GM18507 (cell line): ENCODE results near the gene UQCRC2.
"Not testable (repeated sequence)": the region's sequence is repeated elsewhere in the genome, so short reads cannot be mapped to it uniquely, and the experiment has no call there.

Experiments used
- DNase-seq: peaks from one replicate; pipeline ENCODE4 v3.0.0; 2011; ENCODE audit warnings: low read depth; ENCODE audit not compliant: insufficient read length; ENCODE audit errors: extremely low spot score
- FAIRE-seq: peaks from 2 replicates; lab custom pipeline; 2011; peaks lifted over from hg19 to GRCh38; lab: Jason Lieb, UNC

The UQCRC2 gene

DNA sequence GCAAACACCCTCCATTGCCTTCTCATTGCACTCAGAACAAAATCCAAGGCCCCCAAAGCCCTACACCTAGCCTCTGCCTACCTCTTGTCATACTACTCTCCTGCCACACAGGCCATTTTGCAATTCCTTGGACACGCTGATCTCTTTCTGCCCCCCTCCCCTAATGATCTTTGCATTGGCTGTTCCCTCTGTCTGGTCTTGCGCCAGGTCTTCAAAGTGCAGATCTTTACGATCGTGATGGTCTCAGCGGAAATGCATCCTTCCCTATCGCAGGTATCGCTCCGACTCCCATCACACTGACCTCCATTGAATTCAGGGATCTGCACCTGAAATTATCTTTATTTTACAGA, 54.0 kb downstream of the UQCRC2 start:
- DNase-seq: no peak
- no peak for FAIRE-seq

DNA sequence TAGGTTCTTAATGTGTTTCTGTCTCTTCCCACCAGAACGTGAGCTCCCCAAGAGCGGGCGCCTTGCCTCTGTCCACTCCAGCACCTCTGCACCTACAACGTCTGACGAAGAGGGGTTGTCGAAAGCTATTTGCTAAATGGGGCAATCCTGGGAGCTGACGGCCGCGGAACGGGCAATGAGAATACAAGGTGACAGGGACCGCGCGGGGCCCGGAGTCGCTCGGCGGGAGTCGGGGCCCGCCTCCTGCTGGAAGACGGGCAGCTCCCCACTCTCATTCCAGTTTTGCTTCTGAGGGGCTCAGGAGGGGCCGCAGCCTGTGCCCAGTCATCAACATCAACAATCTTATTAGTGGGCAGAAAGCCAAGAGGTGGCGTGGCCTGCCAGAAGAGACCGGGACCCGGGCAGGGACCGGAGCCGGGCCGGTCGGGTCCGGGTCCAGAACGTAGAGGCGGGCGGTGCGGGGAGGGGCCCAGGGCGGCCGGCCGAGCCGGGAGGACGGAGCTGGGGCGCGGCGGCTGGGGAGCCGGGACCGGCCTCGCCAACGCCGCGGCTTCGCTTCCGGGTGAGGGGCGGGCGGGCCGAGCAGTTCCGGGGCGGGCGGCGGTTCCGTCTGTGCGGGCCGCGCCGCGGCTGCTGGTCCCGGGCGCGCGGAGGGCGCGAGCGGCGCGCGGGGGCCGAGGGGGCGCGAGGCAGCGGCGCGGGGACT, 54.5 kb downstream of the UQCRC2 start, which contains the start of gene MOSMO:
Gene MOSMO, plus strand, starts transcription at position 603 of the 706 bp plus-strand sequence. CDS start 191 bp downstream, outside the sequence.
- FAIRE-seq: no peak
- peak; percentile 76 for DNase-seq

DNA sequence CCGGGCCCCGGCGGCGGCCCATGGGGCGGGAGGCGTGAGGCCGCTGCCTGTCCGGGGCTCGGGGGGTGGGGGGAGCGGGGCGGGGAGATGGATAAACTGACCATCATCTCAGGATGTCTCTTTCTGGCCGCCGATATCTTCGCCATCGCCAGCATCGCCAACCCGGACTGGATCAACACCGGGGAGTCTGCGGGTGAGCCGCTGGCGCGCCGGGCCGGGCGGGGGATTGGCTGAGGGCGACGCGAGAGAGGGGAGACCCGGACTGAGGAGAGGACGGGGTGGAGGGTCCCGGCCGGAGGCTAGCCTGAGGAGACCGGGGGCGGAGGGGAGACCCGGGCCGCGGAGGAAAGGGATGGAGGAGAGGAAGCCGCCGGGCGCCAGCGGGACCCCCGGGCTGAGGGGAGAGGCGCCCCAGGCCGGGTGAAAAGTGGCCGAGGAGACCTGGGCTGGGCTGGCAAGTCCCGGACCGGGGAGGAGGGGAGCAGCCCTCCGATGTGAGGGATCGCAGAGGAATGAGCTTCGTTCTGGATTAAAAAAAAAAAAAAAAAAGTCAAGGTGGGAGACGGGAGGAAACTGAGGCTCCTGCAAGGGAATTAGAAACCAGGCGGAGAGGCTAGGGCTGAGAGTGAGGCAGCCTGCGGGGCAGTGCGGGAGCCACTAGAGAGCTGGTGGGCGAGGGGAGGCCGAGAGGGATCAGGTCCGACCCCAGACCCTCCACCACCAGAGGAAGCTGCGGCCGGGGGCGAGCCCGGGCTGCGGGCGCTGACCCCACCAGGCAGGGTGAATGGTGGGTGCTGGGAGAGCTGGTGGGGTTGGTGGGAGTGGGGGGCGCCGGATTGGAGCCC, 55.3 kb downstream of the UQCRC2 start:
- DNase-seq (no peak), FAIRE-seq (no peak)

DNA sequence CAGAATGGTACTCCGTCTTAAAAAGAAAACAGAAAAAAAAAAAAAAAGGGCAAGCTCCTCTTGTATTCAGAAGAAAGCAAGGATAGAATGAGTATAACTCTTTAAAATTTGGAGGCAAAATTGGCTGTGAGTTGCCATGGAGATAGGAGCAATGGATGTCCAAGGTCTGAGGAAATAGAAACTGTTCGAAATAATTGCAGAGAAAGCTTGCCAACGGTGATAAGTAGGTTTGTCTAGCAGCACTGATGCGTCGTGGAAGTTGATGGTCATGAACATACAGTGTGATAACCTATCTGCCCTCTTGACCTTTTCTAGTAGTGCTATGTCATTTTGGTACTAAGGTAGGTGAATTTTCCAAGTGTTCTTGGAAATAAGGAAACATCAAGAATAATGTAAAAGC, 57.7 kb downstream of the UQCRC2 start:
- FAIRE-seq (no peak), DNase-seq (no peak)

DNA sequence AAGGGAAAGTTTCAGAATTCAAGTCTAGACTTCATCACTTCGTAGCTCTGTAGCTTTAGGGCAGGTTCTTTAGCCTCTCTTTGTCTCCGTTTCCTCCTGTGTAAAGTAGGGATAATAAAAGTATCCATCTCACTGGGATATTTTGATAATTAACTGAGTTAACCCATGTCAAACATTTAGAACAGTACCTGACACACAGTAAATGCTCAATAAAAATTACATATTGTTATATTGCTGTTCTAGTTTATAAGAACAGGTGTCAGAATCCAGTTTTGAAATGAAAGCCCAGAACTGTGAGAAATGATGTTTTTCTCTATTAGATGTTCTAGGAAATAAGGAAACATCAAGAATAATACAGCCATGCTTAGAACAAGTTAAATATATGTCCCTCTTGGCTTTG, 59.1 kb downstream of the UQCRC2 start:
- no peak for DNase-seq
- no peak for FAIRE-seq

DNA sequence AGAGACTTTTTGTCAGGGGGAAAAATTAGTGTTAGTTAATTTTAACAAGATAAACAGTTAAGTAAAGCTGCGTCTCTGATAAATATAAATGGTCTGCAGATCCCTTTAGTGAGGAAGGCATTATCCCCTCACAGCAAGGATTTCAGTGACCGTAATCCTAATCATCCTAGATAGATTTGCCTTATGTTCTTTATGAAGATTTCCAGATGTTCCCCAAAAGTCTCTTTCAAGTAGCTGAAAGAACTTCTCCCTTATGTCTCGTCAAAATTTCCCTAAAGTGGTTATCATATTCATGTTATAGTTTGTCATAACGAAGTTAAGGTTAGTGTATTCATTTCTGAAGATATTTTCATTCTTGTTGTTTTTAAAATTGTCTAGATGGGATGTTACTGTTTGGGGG, 60.3 kb downstream of the UQCRC2 start:
- FAIRE-seq (no peak), DNase-seq (no peak)

DNA sequence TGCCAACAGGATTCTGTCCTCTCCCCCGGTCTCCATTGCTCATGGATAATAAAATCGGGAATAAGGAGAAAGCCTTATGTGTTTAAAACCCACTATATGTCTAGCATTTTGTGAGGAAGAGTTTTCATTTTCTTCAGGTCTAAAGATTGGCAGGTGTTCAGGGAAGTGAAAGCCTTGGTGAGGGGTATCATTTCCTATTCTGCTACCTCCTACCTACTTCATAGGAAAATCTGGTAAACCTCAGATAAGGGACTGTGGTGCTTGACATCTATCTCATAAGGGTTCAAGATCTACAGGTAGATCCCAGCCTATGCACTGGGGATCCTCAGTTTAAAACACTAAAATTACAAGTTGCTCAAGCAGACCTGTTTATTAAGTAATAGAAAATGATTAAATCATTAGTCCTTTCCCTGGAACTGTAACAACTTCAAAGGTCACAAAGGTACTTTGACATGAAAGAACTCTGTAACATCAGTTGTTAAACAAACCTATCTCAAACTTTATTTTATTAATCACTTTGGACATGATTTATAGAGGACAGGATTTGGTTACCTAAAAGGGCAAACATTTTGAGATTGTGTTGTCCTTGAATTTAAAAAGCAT, 61.2 kb downstream of the UQCRC2 start:
- peak; percentile 77 for FAIRE-seq
- no peak for DNase-seq

DNA sequence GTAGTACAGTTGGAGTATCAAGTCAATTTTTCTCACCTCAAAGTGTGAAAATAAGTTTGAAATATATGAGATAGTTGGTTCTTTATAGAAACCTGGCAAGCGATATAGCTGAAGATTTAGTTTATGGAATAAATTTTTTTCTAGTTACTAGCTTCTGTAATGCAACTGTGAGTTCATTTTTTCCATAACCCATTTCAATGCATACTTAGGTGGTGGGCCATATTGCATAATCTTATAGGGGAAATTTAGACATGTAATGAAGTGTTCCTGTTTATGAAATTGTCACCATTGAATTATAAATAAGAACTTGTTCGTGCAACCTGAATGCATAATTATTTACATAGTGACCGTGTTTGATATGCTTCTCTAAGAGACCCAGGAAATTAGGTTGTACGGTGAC, 63.8 kb downstream of the UQCRC2 start:
- FAIRE-seq (no peak), DNase-seq (no peak)

DNA sequence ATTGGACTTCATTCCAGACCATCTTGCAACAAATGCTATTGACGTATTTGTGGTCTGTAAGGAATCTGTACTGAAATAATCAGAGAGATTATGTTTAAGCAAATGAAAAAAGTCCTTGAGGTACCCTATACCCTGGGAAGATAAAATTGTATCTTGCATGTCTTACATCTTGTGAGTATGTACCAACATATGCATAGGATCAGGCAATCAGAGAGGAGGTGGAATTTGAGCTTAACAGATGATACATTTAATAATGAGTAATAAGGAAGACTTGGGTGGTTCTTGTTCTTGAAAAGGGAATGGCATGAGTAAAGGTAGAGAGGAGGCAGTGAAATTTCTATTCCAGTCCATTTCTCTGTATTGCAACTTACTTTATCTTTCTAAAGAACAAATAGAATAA, 65.4 kb downstream of the UQCRC2 start:
- FAIRE-seq (no peak), DNase-seq (no peak)

DNA sequence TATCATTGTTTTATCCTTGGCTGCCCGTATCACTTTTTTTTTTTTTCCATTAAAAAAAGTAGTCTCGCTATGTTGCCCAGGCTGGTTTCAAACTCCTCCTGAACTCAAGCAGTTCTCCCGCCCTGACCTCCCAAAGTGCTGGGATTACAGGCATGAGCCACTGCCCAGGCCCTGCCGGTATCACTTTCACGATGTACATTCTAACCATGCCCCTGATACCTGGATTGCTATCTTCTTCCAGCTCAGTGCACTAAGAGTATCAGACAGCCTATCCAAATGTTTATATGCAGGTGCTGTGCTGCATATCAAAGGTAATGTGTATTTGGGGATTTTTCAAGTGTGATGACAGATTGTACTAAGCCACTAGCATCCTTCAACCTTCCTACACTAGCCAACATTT, 69.0 kb downstream of the UQCRC2 start:
- FAIRE-seq (no peak), DNase-seq (no peak)

DNA sequence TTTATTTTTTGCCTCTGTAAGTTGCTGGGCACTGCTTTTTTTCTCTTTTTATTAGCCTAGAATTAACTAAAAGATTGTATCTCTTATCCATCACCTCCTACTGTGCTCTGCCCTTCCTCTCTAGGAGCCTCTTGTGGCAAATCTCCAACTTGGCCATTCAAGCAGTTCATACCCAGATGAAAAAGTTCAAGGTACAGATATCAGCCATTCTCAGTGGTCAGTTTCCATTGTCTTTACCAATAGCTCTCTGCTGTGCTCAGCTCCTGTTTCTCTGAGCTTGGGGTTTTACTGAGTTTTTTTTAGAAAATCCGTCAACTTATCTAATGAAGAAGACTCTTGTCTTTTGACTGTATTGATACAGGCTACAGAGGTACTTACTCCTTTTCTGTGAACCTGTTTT, 70.3 kb downstream of the UQCRC2 start:
- peak; percentile 64 for FAIRE-seq
- DNase-seq: no peak

DNA sequence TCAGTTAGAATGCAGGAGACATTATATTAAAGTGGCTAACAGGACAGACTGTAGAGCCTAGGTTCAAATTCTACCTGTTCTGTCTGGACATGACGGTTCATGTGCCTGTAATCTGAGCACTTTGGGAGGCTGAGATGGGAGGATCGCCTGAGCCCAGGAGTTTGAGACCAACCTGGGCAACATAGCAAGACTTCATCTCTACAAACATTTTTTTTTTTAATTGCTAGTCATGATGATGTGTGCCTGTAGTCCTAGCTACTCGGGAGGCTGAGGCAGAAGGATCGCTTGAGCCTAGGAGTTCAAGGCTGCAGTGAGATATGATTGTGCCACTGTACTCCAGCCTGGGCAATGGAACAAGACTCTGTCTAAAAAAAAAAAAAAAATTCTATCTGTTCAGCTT, 71.6 kb downstream of the UQCRC2 start:
- FAIRE-seq, DNase-seq: not testable (repeated sequence)

DNA sequence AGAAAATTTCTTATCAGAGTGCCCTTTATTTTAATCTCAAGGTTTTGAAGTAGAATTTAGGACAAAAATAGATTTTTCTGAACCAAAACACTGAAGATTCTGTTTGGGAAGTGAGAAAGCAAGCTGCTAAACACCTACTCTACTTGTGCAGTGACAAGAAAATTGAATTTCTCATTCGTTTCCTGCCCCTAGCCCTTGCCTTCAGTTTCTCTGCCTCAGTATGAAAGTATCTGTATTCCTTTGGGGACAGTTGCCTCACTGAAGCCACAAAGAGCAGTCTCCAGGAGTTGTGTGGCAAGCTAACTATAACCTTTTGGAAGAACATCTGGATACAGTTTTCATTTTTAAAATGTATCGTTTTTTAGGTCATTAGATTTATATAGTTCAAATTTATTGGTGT, 74.5 kb downstream of the UQCRC2 start:
- DNase-seq: no peak
- peak; percentile 67 for FAIRE-seq

DNA sequence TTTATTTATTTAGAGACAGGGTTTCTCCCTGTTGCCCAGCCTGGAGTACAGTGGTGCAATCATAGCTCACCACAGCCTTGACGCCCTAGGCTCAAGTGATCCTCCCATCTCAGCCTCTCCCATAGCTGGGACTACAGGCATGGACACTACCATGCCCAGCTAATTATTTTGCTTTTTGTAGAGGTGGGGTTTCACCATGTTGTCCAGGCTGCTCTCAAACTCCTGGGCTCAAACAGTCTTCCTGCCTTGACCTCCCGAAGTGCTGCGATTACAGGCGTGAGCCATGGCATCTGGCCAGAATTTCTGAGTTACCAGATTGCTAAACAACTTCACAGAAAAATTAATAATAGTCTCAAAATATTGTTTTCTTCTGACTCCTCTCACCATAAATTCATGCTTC, 76.5 kb downstream of the UQCRC2 start:
- FAIRE-seq (no peak), DNase-seq (no peak)

DNA sequence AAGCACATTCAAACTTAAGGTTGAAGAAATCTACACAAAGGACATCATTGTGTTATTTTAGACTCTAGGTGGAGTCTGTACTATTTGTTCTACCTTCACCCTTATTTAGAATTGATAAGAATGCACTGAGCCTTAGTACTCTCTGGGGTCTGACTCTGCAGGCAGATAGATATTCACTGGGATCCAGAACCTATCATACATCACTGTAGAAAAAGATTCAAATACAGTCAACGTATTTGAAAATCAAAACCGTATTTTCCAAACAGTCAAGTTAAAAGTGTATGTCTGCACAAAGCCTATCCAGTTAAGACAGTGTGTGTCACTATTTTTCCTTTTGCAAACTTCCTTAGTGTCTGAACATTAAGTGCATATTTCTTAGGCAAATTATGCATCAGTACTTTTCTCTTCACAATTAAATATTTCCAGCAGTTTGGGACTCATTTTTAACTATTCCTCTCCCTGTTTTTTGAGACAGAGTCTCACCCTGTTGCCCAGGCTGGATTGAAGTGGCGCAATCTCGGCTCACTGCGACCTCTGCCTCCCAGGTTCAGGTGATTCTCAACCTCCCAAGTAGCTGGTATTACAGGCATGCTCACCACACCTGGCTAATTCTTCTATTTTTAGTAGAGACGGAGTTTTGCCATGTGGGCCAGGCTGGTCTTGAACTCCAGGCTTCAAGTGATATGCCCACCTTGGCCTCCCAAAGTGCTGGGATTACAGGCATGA, 77.1 kb downstream of the UQCRC2 start:
- FAIRE-seq: no peak

DNA sequence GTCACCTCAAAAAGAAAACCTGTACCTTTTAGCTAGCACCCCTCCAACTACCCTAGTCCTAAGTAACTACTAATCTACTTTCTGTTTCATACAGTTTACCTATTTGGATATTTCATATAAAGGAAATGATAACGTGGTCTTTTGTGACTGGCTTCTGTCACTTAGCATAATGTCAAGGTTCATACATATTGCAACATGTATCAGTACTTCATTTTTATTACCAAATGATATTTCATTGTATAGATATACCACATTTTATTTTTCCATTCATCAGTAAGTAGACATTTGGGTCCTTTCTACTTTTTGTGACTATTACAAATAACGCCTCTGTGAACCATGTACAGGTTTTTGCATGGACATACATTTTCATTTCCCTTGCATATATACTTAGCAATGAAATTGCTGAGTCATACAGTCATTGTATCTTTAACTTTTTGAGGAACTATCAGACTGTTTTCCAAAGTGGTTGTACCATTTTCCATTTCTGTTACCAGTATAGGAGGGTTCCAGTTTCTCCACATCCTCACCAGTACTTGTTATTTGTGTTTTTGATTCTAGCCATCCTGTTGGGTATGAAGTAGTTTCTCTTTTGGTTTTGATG, 78.4 kb downstream of the UQCRC2 start:
- FAIRE-seq (no peak), DNase-seq (no peak)

More for the DNA sequence above, 77.1 kb downstream of the UQCRC2 start:
- DNase-seq: no peak
